Gastroesophageal sphincter (tissue), 3 donors: ENCODE measurements around the gene SP2.

Experiments used
- CTCF ChIP-seq, 4 experiments: fragments of 200-600 bp in 2 of 4; fragments of 450-650 bp in 2 of 4; sonication (generic) in 1 of 4; IDR thresholded peaks; one replicate each; pipeline ENCODE4 v1.5.1; 2017 to 2019; ENCODE audit warnings: antibody characterized with exemption in 4 of 4, mild to moderate bottlenecking in 2 of 4, moderate library complexity in 2 of 4
- POLR2AphosphoS5 ChIP-seq: sonication (generic); formaldehyde crosslinking; IDR thresholded peaks from one replicate; pipeline ENCODE4 v1.6.1; 2017; ENCODE audit warnings: antibody characterized with exemption

- no peak for TF ChIP-seq CTCF (IDR thresholded peaks at IDR 0.05)
- TF ChIP-seq POLR2AphosphoS5 = peak; percentile 10
Measured at GRCh38 chr17:47852113-47852949, 43.7 kb upstream of the SP2 start.
